Mesenchymal stem cell (in vitro differentiated cells and primary cell): ENCODE measurements around the gene VEZT.
"Not testable (repeated sequence)": the region's sequence is repeated elsewhere in the genome, so short reads cannot be mapped to it uniquely, and the experiment has no call there.

Source experiments
- DNase-seq: peaks from one replicate; pipeline ENCODE4 v3.0.0-alpha.2; 2013
- H2AFZ ChIP-seq: one replicate; pipeline ENCODE4 v1.6.1; 2013; ENCODE audit warnings: low read depth, mild to moderate bottlenecking, control low read depth, inconsistent platforms, low read length, moderate library complexity
- H2AK5ac ChIP-seq: 2 replicates; pipeline ENCODE4 v1.6.1; 2013; ENCODE audit warnings: low read length, moderate library complexity, mild to moderate bottlenecking, inconsistent platforms; ENCODE audit not compliant: severe bottlenecking
- H2BK120ac ChIP-seq: one replicate; pipeline ENCODE4 v1.6.1; 2013; ENCODE audit warnings: low read depth, mild to moderate bottlenecking, inconsistent platforms, low read length, moderate library complexity
- H2BK12ac ChIP-seq, 2 experiments: one replicate each; pipeline ENCODE4 v1.6.1; 2013; ENCODE audit warnings: inconsistent platforms in 2 of 2, low read length in 2 of 2, mild to moderate bottlenecking in 2 of 2, moderate library complexity in 2 of 2, control low read depth in 1 of 2
- H2BK15ac ChIP-seq: one replicate; pipeline ENCODE4 v1.6.1; 2013; ENCODE audit warnings: mild to moderate bottlenecking, low read depth, inconsistent platforms; ENCODE audit not compliant: poor library complexity, severe bottlenecking
- H2BK5ac ChIP-seq: 2 replicates; pipeline ENCODE4 v1.6.1; 2013; ENCODE audit warnings: low read depth, mild to moderate bottlenecking, low read length, control low read depth, inconsistent platforms; ENCODE audit not compliant: poor library complexity, severe bottlenecking
- H3K14ac ChIP-seq, 2 experiments: one replicate each; pipeline ENCODE4 v1.6.1; 2013; ENCODE audit warnings: inconsistent platforms in 2 of 2, low read length in 2 of 2, control low read depth in 1 of 2, mild to moderate bottlenecking in 1 of 2, moderate library complexity in 1 of 2
- H3K18ac ChIP-seq, 2 experiments: one replicate each; pipeline ENCODE4 v1.6.1; 2013; ENCODE audit warnings: inconsistent platforms in 2 of 2, low read length in 2 of 2, control low read depth in 1 of 2, low read depth in 1 of 2, mild to moderate bottlenecking in 1 of 2
- H3K23ac ChIP-seq, 2 experiments: one replicate each; pipeline ENCODE4 v1.6.1; 2013; ENCODE audit warnings: inconsistent platforms in 2 of 2, low read length in 2 of 2, mild to moderate bottlenecking in 2 of 2, moderate library complexity in 2 of 2, control low read depth in 1 of 2
- H3K27ac ChIP-seq: 2 replicates; pipeline ENCODE4 v1.5.1; 2013; ENCODE audit warnings: mild to moderate bottlenecking, moderate library complexity, low read length, control low read depth, inconsistent platforms; ENCODE audit not compliant: poor library complexity, severe bottlenecking
- H3K27me3 ChIP-seq, 2 experiments: 2 replicates each; pipeline versions ENCODE4 v1.6.1 to v1.7.0; 2013; ENCODE audit warnings: low read length in 2 of 2, mild to moderate bottlenecking in 2 of 2, moderate library complexity in 2 of 2, control low read depth in 1 of 2, inconsistent platforms in 1 of 2; ENCODE audit not compliant: control insufficient read depth in 1 of 2, insufficient read depth in 1 of 2
- H3K36me3 ChIP-seq, 2 experiments: 2 replicates each; pipeline versions ENCODE4 v1.6.1 to v1.7.0; 2013; ENCODE audit warnings: low read length in 2 of 2, control low read depth in 1 of 2, inconsistent platforms in 1 of 2, low read depth in 1 of 2, mild to moderate bottlenecking in 1 of 2; ENCODE audit not compliant: insufficient read depth in 2 of 2, control insufficient read depth in 1 of 2
- H3K4ac ChIP-seq, 2 experiments: one replicate each; pipeline ENCODE4 v1.6.1; 2013; ENCODE audit warnings: inconsistent platforms in 2 of 2, low read length in 2 of 2, mild to moderate bottlenecking in 2 of 2, moderate library complexity in 2 of 2, control low read depth in 1 of 2, low read depth in 1 of 2
- H3K4me1 ChIP-seq: 2 replicates; pipeline ENCODE4 v1.6.1; 2013; ENCODE audit warnings: low read depth, low read length, control low read depth; ENCODE audit not compliant: control insufficient read depth, insufficient read depth
- H3K4me2 ChIP-seq: 2 replicates; pipeline ENCODE4 v1.6.1; 2013; ENCODE audit warnings: low read length, mild to moderate bottlenecking, inconsistent platforms; ENCODE audit not compliant: poor library complexity, severe bottlenecking
- H3K4me3 ChIP-seq, 2 experiments: 2 replicates each; pipeline versions ENCODE4 v1.5.1 to v1.7.0; 2013; ENCODE audit warnings: low read length in 2 of 2, mild to moderate bottlenecking in 2 of 2, control low read depth in 1 of 2, low read depth in 1 of 2; ENCODE audit not compliant: insufficient read depth in 1 of 2
- H3K79me1 ChIP-seq: replicated peaks from 2 replicates; pipeline ENCODE4 v1.6.1; 2013; ENCODE audit warnings: mild to moderate bottlenecking, control low read depth, low read length, inconsistent platforms; ENCODE audit not compliant: poor library complexity, severe bottlenecking
- H3K9ac ChIP-seq: 2 replicates; pipeline ENCODE4 v1.7.0; 2013; ENCODE audit warnings: mild to moderate bottlenecking, low read length, moderate library complexity
- H3K9me3 ChIP-seq: 2 replicates; pipeline ENCODE4 v1.7.0; 2013; ENCODE audit warnings: mild to moderate bottlenecking, low read length; ENCODE audit not compliant: control insufficient read depth
- H4K8ac ChIP-seq: one replicate; pipeline ENCODE4 v1.6.1; 2013; ENCODE audit warnings: inconsistent platforms, mild to moderate bottlenecking, low read length, moderate library complexity
- H4K91ac ChIP-seq: one replicate; pipeline ENCODE4 v1.6.1; 2013; ENCODE audit warnings: mild to moderate bottlenecking, low read length, inconsistent platforms
- WGBS: methylation state at CpG from one replicate; pipeline ENCODE4 v1.1.7; 2013; ENCODE audit warnings: mixed read lengths; 5-methylcytosine and 5-hydroxymethylcytosine counted together

VEZT gene

GRCh38 chr12:95323212-95323611 is 105.6 kb downstream of the VEZT start:
- Histone ChIP-seq H2AK5ac (peak overlapping the region; percentile 62), H2AFZ (no peak overlapping the region), H3K9ac (no peak overlapping the region), H2BK12ac (peak overlapping the region in 1 of 2 experiments; percentile 93), H3K27ac (no peak overlapping the region), H3K4me1 (no peaks in the 10 kb centered on the region), H3K27me3 (no peaks in the 10 kb centered on the region), H3K14ac (peak overlapping the region in 1 of 2 experiments; percentile 84), H3K79me1 (no peaks in the 10 kb centered on the region), H2BK120ac (no peak overlapping the region), H3K4me3 (no peak overlapping the region), H3K36me3 (no peaks in the 10 kb centered on the region), H3K4me2 (no peak overlapping the region), H2BK5ac (no peak overlapping the region), H4K8ac (no peak overlapping the region), H2BK15ac (no peak overlapping the region), H4K91ac (peak overlapping the region; percentile 7), H3K9me3 (no peaks in the 10 kb centered on the region), H3K23ac (no peak overlapping the region), H3K4ac (no peak overlapping the region), H3K18ac (peak overlapping the region in 1 of 2 experiments; percentile 70)
- DNase-seq: no peak

- WGBS: 91% methylated on average over 7 of the region's 7 CpGs
- not testable (repeated sequence) for H3K4me1 ChIP-seq, H3K27ac ChIP-seq, H4K8ac ChIP-seq, H3K9me3 ChIP-seq, H3K9ac ChIP-seq, H2BK12ac ChIP-seq, H2AK5ac ChIP-seq, H2BK120ac ChIP-seq, H3K14ac ChIP-seq, H3K4ac ChIP-seq, H2BK15ac ChIP-seq, H3K27me3 ChIP-seq, DNase-seq, H3K79me1 ChIP-seq, H2AFZ ChIP-seq, H3K4me3 ChIP-seq, H3K18ac ChIP-seq, H3K36me3 ChIP-seq, H3K23ac ChIP-seq, H4K91ac ChIP-seq, H2BK5ac ChIP-seq, H3K4me2 ChIP-seq
Measured at GRCh38 chr12:95324246-95324645, 106.6 kb downstream of the VEZT start.

- DNase-seq: no peak
- H3K9ac ChIP-seq: no peak overlapping the region
- no peak overlapping the region for H3K18ac ChIP-seq
- H3K27me3 ChIP-seq: no peaks in the 10 kb centered on the region
- H2AFZ ChIP-seq: no peak overlapping the region
- no peak overlapping the region for H3K4me2 ChIP-seq
- no peak overlapping the region for H3K23ac ChIP-seq
- H2BK120ac ChIP-seq: no peak overlapping the region
- no peaks in the 10 kb centered on the region for H3K9me3 ChIP-seq
- no peak overlapping the region for H2BK12ac ChIP-seq
- no peak overlapping the region for H2BK15ac ChIP-seq
- H2AK5ac ChIP-seq: no peak overlapping the region
- H2BK5ac ChIP-seq: no peak overlapping the region
- no peaks in the 10 kb centered on the region for H3K36me3 ChIP-seq
- no peak overlapping the region for H4K8ac ChIP-seq
- H3K27ac ChIP-seq: no peak overlapping the region
- H3K79me1 ChIP-seq: no peaks in the 10 kb centered on the region
- no peak overlapping the region for H3K4me3 ChIP-seq
- H3K14ac ChIP-seq: no peak overlapping the region
- WGBS: no CpG with 5 or more reads among the region's 4 CpGs
- H3K4ac ChIP-seq: no peak overlapping the region
- no peak overlapping the region for H4K91ac ChIP-seq
- no peaks in the 10 kb centered on the region for H3K4me1 ChIP-seq
Measured at GRCh38 chr12:95325501-95325900, 107.9 kb downstream of the VEZT start.

GRCh38 chr12:95326445-95326844 is 108.8 kb downstream of the VEZT start:
- no peak overlapping the region for H3K4ac ChIP-seq

More at GRCh38 chr12:95326445-95326844, 108.8 kb downstream of the VEZT start:
- no peaks in the 10 kb centered on the region for H3K27me3 ChIP-seq
- no peak overlapping the region for H3K18ac ChIP-seq
- H3K79me1 ChIP-seq: no peaks in the 10 kb centered on the region
- H3K23ac ChIP-seq: no peak overlapping the region
- H3K27ac ChIP-seq: no peak overlapping the region
- H3K36me3 ChIP-seq: no peaks in the 10 kb centered on the region
- no peak overlapping the region for H2BK12ac ChIP-seq
- no CpG with 5 or more reads among the region's 1 CpG for WGBS
- no peaks in the 10 kb centered on the region for H3K4me1 ChIP-seq
- H2BK120ac ChIP-seq: no peak overlapping the region
- H3K9ac ChIP-seq: no peak overlapping the region
- no peak overlapping the region for H4K91ac ChIP-seq
- H3K4me3 ChIP-seq: no peak overlapping the region
- DNase-seq: no peak
- H3K4me2 ChIP-seq: no peak overlapping the region
- H3K9me3 ChIP-seq: no peaks in the 10 kb centered on the region
- H2BK5ac ChIP-seq: no peak overlapping the region
- no peak overlapping the region for H2AFZ ChIP-seq
- no peak overlapping the region for H2BK15ac ChIP-seq
- H2AK5ac ChIP-seq: no peak overlapping the region
- no peak overlapping the region for H4K8ac ChIP-seq
- H3K14ac ChIP-seq: no peak overlapping the region
